HG03103 (cell line): ENCODE measurements around the gene TTF1.
A peak's percentile ranks its signal among the peaks of the same experiment; 100 is the strongest.
"Not testable (repeated sequence)": the region's sequence is repeated elsewhere in the genome, so short reads cannot be mapped to it uniquely, and the experiment has no call there.

ENCODE experiments used
- ATAC-seq: cut with Tn5 transposase; IDR thresholded peaks from one replicate; pipeline ENCODE4 v1.9.1; 2021; ENCODE audit warnings: low read depth; ENCODE audit not compliant: unreplicated experiment

Gene TTF1

DNA sequence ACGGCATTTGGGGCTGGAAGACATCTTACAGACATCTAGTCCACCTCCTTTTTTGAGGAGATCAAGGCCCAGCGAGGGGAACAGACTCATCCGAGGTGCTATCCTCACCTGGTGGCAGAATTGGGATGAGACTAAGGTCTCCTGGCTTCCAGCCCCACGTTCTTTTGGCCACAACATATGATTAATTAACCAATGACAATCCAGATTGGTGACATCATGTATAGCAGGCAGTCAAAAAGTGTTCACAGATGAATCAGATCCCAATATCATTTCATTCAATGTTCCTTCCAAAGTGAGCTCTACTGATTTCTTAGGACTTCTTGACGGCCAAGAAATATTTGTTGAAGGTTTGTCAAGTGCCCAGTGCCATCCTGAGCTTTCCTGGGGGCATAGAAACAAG, 7.3 kb upstream of the TTF1 start:
- no peak for ATAC-seq

DNA sequence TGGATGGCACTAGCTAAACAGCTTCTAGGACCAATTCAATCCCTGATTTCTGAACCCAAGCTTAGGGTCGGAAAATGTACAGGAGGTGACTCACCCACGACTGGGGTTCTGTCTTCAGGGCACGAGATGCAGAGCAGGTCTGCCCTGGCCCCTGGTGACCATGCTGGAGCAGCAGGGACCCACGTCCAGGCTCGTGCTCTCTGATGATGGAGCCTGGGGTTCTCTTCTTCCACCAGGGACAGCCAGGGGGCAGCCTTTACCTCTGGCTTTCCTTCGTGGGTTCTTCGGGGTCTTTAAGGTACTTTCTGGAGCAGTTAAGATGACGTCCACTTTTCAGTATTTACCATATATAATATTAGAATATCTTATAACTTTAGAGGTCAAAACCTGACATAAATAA, 5.4 kb upstream of the TTF1 start:
- no peak for ATAC-seq

GRCh38 chr9:132411091-132411508, 4.5 kb upstream of the TTF1 start:
- no peak for ATAC-seq

DNA sequence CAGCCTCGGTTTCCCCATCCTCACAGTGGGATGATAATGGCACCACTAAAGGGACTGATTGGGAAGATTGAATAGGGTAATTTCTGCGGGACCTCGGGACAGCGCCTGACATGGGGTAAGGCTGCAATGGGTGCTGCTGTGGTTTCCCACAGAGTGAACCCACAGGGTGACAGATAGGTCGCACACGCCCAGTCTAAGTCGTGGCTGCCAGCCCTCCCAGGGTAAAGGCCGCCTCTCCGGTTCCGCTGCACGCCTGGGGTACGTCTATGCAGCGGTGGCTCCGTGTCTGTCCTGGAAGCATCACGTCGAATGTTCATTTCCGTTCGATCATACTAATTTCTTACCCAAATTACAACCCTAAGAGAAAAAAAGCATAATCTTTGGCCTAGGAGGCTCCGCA, 4.0 kb upstream of the TTF1 start:
- ATAC-seq: no peak

DNA sequence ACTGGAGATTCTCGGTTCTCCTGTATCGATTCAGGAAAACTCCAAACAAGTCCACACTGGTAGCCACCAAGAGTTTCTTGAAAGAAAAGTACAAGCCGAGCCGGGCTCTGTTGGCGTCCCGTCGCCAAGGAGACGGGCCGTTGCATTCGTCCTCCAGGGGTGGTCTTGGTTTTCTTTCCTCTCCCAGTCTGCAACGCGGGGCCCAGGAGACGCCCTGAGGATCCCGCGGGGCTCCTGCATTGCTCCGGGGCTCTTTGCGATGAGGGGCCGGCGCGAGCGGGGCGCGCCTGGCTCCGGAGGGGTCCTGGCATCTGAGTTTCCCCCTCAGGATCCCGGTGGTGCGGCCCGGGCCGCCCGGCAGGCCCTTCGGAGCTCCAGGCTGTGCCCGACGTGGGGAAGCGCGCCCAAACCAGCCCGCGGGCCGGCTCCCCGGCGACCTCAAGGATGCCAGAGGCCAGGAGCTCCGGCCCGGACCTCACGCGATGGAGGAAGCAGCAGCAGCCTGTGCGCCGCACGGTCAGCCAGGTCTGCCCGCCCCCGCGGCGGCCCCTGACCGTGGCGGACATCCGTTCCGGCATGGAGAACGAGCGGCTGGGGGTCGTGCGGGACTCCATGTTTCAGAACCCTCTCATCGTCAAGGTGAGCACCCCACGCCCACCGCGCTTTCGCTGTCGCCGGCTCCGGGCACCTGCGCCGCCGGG, 3.3 kb upstream of the TTF1 start, which contains the start of gene CFAP77:
Gene CFAP77 (plus strand): TSS at position 384 of the 701 bp plus-strand sequence. CDS start 61 bp downstream, at position 445.
- ATAC-seq: no peak

- no peak for ATAC-seq
Measured at GRCh38 chr9:132408521-132408920, 1.9 kb upstream of the TTF1 start.

DNA sequence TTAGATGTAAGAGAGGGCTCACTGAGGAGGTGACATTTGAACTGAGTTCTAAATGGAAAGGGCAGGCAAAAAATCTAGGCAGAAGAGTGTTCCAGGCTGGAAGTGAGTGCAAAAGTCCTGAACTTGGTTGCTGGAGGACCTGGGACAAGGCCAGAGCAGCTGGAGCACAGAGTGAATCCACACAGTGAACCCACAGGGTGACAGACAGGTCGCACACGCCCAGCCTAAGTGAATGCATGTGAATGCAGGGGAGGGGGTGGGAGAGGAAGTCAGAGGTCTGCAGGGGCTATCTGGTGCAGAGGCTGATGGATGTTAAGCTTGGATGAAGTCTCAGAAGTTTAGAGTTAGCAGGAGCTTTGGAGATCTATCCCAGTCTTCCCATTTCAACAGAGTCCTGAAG, 556 bp upstream of the TTF1 start:
- no peak for ATAC-seq

- ATAC-seq: no peak
Measured at GRCh38 chr9:132404228-132404881, 2.3 kb downstream of the TTF1 start.

- ATAC-seq: no peak
Measured at GRCh38 chr9:132401824-132402223, 4.8 kb downstream of the TTF1 start.

- no peak for ATAC-seq
Measured at GRCh38 chr9:132395560-132395959, 11.1 kb downstream of the TTF1 start.

GRCh38 chr9:132391449-132391848, 15.2 kb downstream of the TTF1 start:
- ATAC-seq: no peak

DNA sequence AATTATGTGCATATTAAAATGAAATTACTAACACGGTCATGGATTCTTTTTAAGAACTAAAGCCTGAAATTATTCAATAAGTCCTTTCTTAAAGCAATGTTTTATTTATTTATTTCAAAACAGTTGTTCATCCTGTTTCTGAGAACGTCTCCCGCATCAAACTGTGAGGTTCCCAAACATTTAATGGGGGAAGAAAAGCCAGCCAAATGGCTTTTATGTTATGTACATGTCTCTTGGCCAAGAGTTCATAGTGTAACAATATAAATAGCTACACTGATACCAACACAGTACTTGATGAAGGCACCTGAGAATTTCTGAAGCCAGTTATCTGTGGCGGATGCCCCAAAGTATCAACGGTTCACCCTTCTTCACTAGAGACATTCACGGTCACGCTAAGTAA, 15.7 kb downstream of the TTF1 start:
- no peak for ATAC-seq

- no peak for ATAC-seq
Measured at GRCh38 chr9:132387133-132387532, 19.5 kb downstream of the TTF1 start.

- ATAC-seq: no peak
Measured at GRCh38 chr9:132384376-132384775, 22.3 kb downstream of the TTF1 start.

DNA sequence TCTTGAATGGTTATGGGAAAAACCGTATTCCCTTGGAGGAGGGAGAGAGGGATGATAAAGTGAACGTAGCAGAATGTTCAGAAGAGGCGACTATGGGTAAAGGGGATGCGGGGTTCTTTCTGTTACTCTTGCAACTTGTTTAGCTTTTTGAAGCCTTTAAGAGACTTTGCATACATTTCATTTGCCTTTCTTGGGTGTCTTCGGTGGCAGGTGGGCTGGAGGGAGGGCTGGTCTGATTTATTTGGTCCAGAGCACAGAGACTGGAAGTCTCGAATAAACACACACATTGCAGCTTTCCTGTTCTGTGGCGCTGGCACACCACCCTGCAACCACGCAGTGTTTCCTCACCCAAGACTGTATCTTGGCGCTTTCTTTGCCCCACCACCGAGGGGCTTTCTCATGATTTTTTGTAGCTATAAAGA, 23.2 kb downstream of the TTF1 start:
- ATAC-seq: peak; percentile 45

GRCh38 chr9:132381966-132382541, 24.6 kb downstream of the TTF1 start:
- ATAC-seq: peak; percentile 61

DNA sequence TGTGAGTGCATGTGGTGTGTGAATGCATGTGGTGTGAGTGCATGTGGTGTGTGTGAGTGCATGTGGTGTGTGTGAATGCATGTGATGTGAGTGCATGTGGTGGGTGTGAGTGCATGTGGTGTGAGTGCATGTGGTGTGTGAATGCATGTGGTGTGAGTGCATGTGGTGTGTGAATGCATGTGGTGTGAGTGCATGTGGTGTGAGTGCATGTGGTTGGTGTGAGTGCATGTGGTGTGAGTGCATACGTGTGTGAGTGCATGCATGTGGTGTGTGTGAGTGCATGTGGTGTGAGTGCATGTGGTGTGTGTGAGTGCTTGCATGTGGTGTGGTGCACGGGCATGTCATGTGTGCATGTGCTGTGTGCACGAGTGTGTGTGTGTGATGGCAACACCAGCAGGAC, 28.2 kb downstream of the TTF1 start:
- not testable (repeated sequence) for ATAC-seq

DNA sequence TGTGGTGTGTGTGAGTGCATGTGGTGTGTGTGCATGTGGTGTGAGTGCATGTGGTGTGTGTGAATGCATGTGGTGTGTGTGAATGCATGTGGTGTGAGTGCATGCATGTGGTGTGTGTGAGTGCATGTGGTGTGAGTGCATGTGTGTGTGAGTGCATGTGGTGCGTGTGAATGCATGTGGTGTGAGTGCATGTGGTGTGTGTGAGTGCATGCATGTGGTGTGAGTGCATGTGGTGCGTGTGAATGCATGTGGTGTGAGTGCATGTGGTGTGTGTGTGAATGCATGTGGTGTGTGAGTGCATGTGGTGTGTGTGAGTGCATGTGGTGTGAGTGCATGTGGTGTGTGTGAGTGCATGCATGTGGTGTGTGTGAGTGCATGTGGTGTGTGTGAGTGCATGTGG, 28.9 kb downstream of the TTF1 start:
- not testable (repeated sequence) for ATAC-seq

DNA sequence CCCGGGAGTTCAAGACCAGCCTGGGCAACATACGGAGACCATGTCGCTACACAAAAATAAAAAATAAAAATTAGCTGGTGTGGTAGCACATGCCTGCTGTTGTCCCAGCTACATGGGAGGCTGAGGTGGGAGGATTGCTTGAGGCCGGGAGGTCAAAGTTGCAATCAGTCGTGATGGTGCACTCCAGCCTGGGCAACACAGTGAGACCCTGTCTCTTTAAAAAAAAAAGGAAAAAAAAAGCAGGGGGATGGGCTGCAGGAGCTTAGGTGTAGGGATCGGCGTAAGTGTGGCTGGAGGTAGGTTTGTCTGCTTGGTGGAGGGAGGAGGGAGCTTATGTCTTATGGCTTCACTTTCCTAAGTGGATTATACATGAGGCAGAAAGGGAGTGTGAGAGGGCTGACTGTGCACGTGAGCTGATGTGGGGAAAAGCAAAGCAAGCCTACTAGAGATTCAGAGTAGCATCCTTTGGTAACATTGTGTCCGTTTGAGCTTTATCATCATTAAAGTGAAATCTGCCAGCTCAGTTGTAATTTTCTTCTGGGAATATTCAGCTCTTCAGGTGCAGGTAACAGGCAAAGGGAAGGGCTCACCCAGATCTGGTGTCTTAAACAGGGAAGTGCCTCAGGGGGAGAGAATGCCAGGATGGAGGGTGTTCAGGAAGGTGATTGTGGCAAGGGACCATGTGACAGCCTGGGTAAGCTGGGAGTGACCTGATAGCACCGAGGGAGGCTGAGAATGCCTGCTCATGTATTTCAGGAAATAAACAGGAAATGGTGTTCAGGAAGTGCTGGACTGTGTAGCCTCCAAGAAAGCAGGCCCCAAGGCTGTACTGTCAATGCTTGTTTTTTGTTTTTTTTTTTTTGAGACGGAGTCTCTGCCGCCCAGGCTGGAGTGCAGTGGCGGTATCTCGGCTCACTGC, 34.2 kb downstream of the TTF1 start:
- ATAC-seq: no peak

GRCh38 chr9:132370592-132370991, 36.0 kb downstream of the TTF1 start:
- no peak for ATAC-seq

DNA sequence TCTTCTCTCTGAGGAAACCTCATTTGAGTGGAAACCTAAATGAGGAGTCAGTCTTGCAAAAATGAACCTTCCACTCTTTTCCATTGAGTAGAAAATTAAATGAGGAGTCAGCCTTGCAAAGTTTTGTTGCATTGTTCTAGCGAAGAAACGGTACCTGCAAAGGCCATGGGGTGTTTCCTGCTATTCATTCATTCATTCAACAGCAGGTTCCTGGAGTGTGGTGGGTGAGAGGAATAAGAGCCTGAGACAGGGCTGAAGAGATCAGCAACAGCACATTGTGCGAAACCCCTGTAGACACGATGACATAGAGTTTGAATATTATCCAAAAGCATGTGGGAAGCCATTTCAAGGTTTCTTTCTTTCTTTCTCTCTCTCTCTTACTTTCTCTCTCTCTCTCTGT, 37.2 kb downstream of the TTF1 start:
- no peak for ATAC-seq
